Stomach smooth muscle (tissue), 2 donors: ENCODE data around the gene UBXN7.

Experiments
- H3K27ac ChIP-seq: one replicate; pipeline ENCODE4 v1.7.0; 2013; ENCODE audit warnings: mild to moderate bottlenecking, low read length, inconsistent platforms
- H3K27me3 ChIP-seq, 2 donors: one replicate each; pipeline ENCODE4 v1.7.0; 2013; ENCODE audit warnings: low read length in 2 of 2; ENCODE audit not compliant: insufficient read depth in 2 of 2, control insufficient read depth in 1 of 2
- H3K36me3 ChIP-seq, 2 donors: one replicate each; pipeline ENCODE4 v1.7.0; 2013; ENCODE audit warnings: low read length in 2 of 2; ENCODE audit not compliant: control insufficient read depth in 2 of 2, insufficient read depth in 2 of 2
- H3K4me1 ChIP-seq: one replicate; pipeline ENCODE4 v1.7.0; 2013; ENCODE audit warnings: low read length; ENCODE audit not compliant: control insufficient read depth, insufficient read depth
- H3K4me3 ChIP-seq, 2 donors: one replicate each; pipeline ENCODE4 v1.7.0; 2013; ENCODE audit warnings: low read length in 2 of 2
- H3K9ac ChIP-seq, 2 donors: one replicate each; pipeline ENCODE4 v1.7.0; 2013; ENCODE audit warnings: low read length in 2 of 2, mild to moderate bottlenecking in 1 of 2
- H3K9me3 ChIP-seq, 2 donors: one replicate each; pipeline ENCODE4 v1.7.0; 2013; ENCODE audit warnings: low read length in 2 of 2; ENCODE audit not compliant: control insufficient read depth in 2 of 2
- donor health status: healthy.
- donor health status: Pancreatic carcinoma.

Gene UBXN7

DNA sequence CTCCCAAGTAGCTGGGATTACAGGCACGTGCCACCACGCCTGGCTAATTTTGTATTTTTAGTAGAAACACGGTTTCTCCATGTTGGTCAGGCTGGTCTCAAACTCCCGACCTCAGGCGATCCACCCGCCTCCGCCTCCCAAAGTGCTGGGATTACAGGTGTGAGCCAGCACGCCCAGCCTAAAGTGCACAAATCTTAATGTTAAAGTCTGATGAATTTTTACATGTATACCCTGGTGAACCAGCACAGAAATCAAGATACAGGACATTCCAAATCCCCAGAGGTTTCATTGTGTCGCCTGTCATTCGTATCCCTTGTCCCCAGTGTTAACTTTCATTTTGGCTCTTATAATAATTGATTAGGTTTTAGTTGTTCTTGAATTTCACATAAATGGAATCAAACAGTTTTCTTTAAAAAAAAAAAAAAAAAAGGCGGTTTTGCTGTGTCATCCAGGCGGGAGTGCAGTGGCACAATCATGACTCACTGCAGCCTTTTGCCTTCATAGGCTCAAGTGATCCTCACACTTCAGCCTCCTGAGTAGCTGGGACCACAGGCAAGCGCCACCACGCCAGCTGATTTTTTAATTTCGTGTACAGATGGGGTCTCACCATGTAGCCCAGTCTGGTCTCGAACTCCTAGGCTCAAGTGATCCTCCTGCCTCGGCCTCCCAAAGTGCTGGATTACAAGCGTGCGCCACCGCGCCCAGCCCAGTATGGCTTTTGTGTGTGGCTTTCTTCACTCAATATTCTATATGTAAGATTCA is 92.6 kb downstream of the UBXN7 start:
- H3K4me3 ChIP-seq, result no peak overlapping the region
- H3K27me3 ChIP-seq, result peaks cover 2% of the 10 kb centered on the region in 2 donors
- no peak overlapping the region for H3K27ac ChIP-seq
- no peak overlapping the region for H3K9ac ChIP-seq
- no peaks in the 10 kb centered on the region for H3K4me1 ChIP-seq
- H3K9me3 ChIP-seq, result no peaks in the 10 kb centered on the region
- H3K36me3 ChIP-seq, result no peaks in the 10 kb centered on the region

DNA sequence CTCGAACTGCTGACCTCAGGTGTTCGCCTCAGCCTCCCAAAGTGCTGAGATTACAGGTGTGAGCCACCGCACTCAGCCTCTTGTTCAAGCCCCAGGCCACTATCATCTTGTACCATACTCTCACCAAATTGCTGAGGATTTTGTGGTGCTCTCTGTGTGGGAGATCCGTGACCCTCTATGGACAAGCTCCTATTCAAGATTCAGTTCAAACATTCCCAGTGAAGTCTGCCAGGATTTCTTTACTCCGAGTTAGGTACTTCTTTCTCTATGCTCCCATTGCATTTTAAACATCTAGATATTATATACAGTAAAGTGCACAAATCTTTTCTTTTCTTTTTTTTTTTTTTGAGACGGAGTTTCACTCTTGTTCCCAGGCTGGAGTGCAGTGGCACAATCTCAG is 93.2 kb downstream of the UBXN7 start:
- H3K36me3 ChIP-seq, result no peaks in the 10 kb centered on the region
- H3K4me1 ChIP-seq, result no peaks in the 10 kb centered on the region
- peaks cover 2% of the 10 kb centered on the region in 2 donors for H3K27me3 ChIP-seq

GRCh38 chr3:196336319-196337145 is 95.7 kb downstream of the UBXN7 start:
- H3K9me3 ChIP-seq, result no peaks in the 10 kb centered on the region
- H3K9ac ChIP-seq, result no peak overlapping the region
- peaks cover 2% of the 10 kb centered on the region in 2 donors for H3K27me3 ChIP-seq
- no peaks in the 10 kb centered on the region for H3K36me3 ChIP-seq
- no peak overlapping the region for H3K4me3 ChIP-seq
- no peak overlapping the region for H3K27ac ChIP-seq
- H3K4me1 ChIP-seq, result no peaks in the 10 kb centered on the region

More for the DNA sequence above, 93.2 kb downstream of the UBXN7 start:
- Histone ChIP-seq H3K27ac (no peak overlapping the region), H3K4me3 (no peak overlapping the region), H3K9ac (no peak overlapping the region), H3K9me3 (no peaks in the 10 kb centered on the region)

DNA sequence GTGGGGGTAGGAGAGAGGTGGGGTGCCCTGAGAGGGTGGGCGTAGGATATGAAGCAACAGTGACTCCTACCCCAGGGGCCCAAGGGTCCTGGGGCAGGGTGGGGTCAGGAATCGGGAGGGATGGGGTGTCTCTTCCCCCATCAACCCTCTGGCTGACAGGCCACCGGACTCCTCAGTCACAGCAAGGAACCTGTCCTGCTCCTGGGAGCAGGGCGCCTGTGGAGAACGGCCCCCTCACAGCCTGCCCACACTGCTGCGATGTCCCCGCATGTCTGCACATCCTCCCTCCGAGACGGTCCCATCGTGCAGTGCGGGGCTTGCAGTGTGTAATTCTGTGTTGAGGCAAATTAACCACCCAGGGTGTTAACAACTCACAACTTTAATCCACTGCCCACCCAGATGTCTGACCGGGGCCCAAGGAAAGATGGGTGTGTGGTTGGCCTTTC is 96.7 kb downstream of the UBXN7 start:
- Histone ChIP-seq H3K4me1 (no peaks in the 10 kb centered on the region), H3K9me3 (no peaks in the 10 kb centered on the region), H3K27ac (no peak overlapping the region), H3K9ac (no peak overlapping the region), H3K4me3 (no peak overlapping the region), H3K36me3 (no peaks in the 10 kb centered on the region), H3K27me3 (peaks cover 0 to 2% of the 10 kb centered on the region in 2 donors)

DNA sequence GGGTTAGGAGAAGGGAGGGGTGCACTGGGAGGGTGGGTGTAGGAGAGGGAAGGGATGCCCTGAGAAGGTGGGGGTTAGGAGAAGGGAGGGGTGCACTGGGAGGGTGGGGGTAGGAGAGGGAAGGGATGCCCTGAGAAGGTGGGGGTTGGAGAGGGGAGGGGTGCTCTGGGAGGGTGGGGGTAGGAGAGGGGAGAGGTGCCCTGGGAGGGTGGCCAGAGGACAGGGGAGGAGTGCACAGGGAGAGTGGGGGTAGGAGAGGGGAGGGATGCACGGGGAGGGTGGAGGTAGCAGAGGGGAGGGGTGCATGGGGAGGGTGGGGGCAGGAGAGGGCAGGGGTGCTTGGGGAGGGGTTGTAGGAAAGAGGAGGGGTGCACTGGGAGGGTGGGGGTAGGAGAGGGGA is 97.2 kb downstream of the UBXN7 start:
- Histone ChIP-seq H3K36me3 (no peaks in the 10 kb centered on the region), H3K9me3 (no peaks in the 10 kb centered on the region), H3K9ac (no peak overlapping the region), H3K4me1 (no peaks in the 10 kb centered on the region), H3K27me3 (peaks cover 0 to 2% of the 10 kb centered on the region in 2 donors), H3K27ac (no peak overlapping the region), H3K4me3 (no peak overlapping the region)

GRCh38 chr3:196332168-196332567 is 100.1 kb downstream of the UBXN7 start:
- no peak overlapping the region for H3K27ac ChIP-seq
- H3K9ac ChIP-seq, result no peak overlapping the region
- no peaks in the 10 kb centered on the region for H3K36me3 ChIP-seq
- no peaks in the 10 kb centered on the region for H3K4me1 ChIP-seq
- H3K4me3 ChIP-seq, result no peak overlapping the region
- H3K27me3 ChIP-seq, result no peaks in the 10 kb centered on the region
- no peaks in the 10 kb centered on the region for H3K9me3 ChIP-seq

DNA sequence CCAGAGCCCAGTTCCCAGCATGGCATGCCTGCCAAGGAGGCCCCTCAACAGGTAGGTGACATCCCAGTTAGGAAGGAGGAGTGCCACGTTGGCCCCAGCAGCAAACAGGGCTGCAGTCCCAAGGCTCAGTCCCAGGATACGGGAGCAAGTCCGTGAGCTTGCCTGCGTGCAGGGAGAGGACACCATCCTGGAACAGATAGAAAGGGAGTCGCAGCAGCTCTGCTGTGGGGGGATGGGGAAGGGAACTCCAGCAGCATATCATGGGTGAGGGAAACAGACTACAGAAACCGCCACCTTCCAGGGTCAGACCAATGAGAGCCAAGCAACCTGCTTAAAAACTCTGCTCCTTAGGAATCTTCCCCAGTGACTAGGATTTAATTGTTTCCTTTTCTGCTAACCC is 104.8 kb downstream of the UBXN7 start:
- no peaks in the 10 kb centered on the region for H3K36me3 ChIP-seq
- no peak overlapping the region for H3K4me3 ChIP-seq
- H3K27me3 ChIP-seq, result peaks cover 0 to 7% of the 10 kb centered on the region in 2 donors
- no peaks in the 10 kb centered on the region for H3K4me1 ChIP-seq
- no peaks in the 10 kb centered on the region for H3K9me3 ChIP-seq
- no peak overlapping the region for H3K27ac ChIP-seq
- no peak overlapping the region for H3K9ac ChIP-seq

GRCh38 chr3:196326936-196327335 is 105.3 kb downstream of the UBXN7 start:
- Histone ChIP-seq H3K36me3 (no peaks in the 10 kb centered on the region), H3K27me3 (peaks cover 0 to 7% of the 10 kb centered on the region in 2 donors), H3K27ac (no peak overlapping the region)

DNA sequence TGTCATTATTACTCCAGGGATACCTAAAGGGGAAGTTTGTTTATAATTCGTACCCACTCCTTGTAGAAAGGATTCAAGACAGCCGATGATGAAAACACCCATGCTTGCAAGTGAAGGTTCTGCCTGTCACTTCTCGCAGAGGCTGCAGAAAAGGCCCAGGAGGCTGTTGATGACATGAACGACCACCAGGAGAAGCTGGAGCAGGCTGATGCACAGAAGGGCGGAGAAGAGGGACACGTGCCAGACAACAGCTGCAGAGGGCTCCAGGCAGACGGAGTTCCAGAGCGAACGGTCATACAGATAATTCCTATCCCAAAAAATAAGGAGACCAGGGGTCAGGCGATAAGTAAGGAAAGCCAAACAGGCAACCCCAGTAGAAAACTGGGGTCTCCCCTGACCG is 108.5 kb downstream of the UBXN7 start:
- Histone ChIP-seq H3K36me3 (no peaks in the 10 kb centered on the region), H3K27ac (no peak overlapping the region), H3K27me3 (peaks cover 0 to 7% of the 10 kb centered on the region in 2 donors), H3K9me3 (no peaks in the 10 kb centered on the region), H3K4me1 (no peaks in the 10 kb centered on the region), H3K9ac (no peak overlapping the region), H3K4me3 (no peak overlapping the region)

More at GRCh38 chr3:196326936-196327335, 105.3 kb downstream of the UBXN7 start:
- no peaks in the 10 kb centered on the region for H3K4me1 ChIP-seq
- no peaks in the 10 kb centered on the region for H3K9me3 ChIP-seq
- H3K9ac ChIP-seq, result no peak overlapping the region
- no peak overlapping the region for H3K4me3 ChIP-seq

GRCh38 chr3:196323016-196323415 is 109.2 kb downstream of the UBXN7 start:
- Histone ChIP-seq H3K9ac (no peak overlapping the region), H3K27me3 (peaks cover 0 to 7% of the 10 kb centered on the region in 2 donors), H3K9me3 (no peaks in the 10 kb centered on the region), H3K4me3 (no peak overlapping the region), H3K27ac (no peak overlapping the region), H3K36me3 (no peaks in the 10 kb centered on the region), H3K4me1 (no peaks in the 10 kb centered on the region)
